ENCODE measurements around the gene GNG5.

- no peak for TF ChIP-seq CTCF (IDR thresholded peaks at IDR 0.05)
- TF ChIP-seq POLR2A (IDR thresholded peaks at IDR 0.05) = no peak
Observed at GRCh38 chr1:84539972-84540371, 33.6 kb upstream of the GNG5 start.
